RWPE2 (cell line): ENCODE data around the gene CCDC70.

ENCODE experiments used
- ATAC-seq: fragments of 200-7000 bp; cut with Tn5 transposase; 3 replicates; pipeline ENCODE4 v1.9.1; 2021; ENCODE audit warnings: low read depth
- DNase-seq: peaks from one replicate; pipeline ENCODE4 v3.0.0-alpha.2; 2020; ENCODE audit warnings: low spot score
- H3K27ac ChIP-seq: fragments of 450-650 bp; 2 replicates; pipeline ENCODE4 v1.5.1; 2017; ENCODE audit warnings: mild to moderate bottlenecking; ENCODE audit not compliant: poor library complexity, severe bottlenecking
- H3K27me3 ChIP-seq: fragments of 250-450 bp; sonication (Bioruptor Pico); 2 replicates; pipeline ENCODE4 v1.5.1; 2021; ENCODE audit warnings: mild to moderate bottlenecking, moderate library complexity; ENCODE audit not compliant: insufficient read depth, poor library complexity, severe bottlenecking
- H3K36me3 ChIP-seq: fragments of 250-450 bp; sonication (Bioruptor Pico); 2 replicates; pipeline ENCODE4 v1.5.1; 2020; ENCODE audit warnings: low read depth, mild to moderate bottlenecking, moderate library complexity
- H3K4me1 ChIP-seq: fragments of 250-450 bp; sonication (Bioruptor Pico); 2 replicates; pipeline ENCODE4 v1.5.1; 2021; ENCODE audit warnings: mild to moderate bottlenecking, moderate library complexity; ENCODE audit not compliant: insufficient read depth, poor library complexity, severe bottlenecking
- H3K4me3 ChIP-seq: fragments of 250-450 bp; sonication (Bioruptor Pico); 2 replicates; pipeline ENCODE4 v1.5.1; 2021; ENCODE audit warnings: mild to moderate bottlenecking, moderate library complexity; ENCODE audit not compliant: severe bottlenecking
- H3K9me3 ChIP-seq: fragments of 250-450 bp; sonication (Bioruptor Pico); 2 replicates; pipeline ENCODE4 v1.5.1; 2021; ENCODE audit warnings: mild to moderate bottlenecking, moderate library complexity; ENCODE audit not compliant: severe bottlenecking
- CTCF ChIP-seq: fragments of 450-650 bp; IDR thresholded peaks from one replicate; pipeline ENCODE4 v1.5.1; 2017; ENCODE audit warnings: mild to moderate bottlenecking, moderate library complexity; ENCODE audit not compliant: poor library complexity, severe bottlenecking

CCDC70 gene

DNA sequence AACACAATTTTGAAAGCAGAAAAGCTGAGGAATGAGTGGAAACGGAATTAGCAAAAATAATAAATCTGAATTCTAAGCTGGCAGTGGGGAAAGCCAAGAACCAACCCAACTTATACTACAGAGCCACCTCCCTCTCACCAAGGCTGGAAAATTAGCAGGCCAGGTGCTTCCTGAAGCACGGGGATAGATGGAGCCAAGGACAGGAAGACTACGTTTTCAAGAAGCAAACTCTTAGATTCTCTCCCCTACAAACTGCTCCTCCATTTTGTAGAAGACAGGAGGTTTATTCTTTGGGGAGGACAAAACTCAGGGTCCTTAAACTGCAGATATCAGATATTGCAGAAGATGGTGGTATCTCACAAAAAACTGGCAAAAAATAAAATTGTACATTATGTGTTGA, 8.8 kb downstream of the CCDC70 start:
- no peak for TF ChIP-seq CTCF
- no peak for ATAC-seq
- H3K4me1 ChIP-seq = no peaks in the 10 kb centered on the region
- H3K9me3 ChIP-seq = no peaks in the 10 kb centered on the region
- no peak overlapping the region for H3K27ac ChIP-seq
- no peak overlapping the region for H3K4me3 ChIP-seq
- no peak for DNase-seq
- no peaks in the 10 kb centered on the region for H3K36me3 ChIP-seq
- no peaks in the 10 kb centered on the region for H3K27me3 ChIP-seq

DNA sequence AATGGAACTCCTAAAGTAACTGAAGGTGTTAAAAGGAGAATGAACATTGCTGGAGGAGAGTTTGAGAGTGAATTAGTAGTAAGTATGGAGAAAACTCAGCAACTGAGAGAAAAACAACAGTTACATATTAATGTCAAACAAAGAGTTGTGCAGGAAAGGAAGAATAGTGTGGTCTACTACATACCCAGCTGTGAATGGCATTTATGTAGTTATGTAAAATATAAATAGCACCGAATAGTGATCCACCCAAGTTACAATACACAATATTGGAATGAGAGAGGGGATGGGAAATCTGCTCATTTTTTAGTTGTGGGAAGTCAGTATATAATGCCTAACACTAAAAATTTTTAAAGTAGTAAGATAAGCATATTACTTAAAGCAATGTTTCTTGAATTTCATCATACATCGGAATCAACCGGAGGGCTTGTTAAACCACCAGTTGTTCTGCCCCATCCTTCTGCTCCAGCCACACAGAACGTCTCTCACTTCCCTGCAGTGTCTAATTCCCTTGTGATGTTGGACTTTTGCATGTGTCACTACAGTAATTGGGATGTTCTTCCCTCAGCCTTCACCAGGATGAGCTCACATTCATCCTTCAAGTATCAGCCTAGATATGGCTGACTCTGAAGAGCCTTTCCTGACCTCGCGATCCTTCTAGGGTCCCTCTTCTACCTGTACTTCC, 11.5 kb downstream of the CCDC70 start:
- DNase-seq (no peak), ATAC-seq (no peak)
- Histone ChIP-seq H3K4me1 (no peaks in the 10 kb centered on the region), H3K36me3 (no peaks in the 10 kb centered on the region), H3K27me3 (no peaks in the 10 kb centered on the region), H3K4me3 (no peak overlapping the region), H3K27ac (no peak overlapping the region), H3K9me3 (no peaks in the 10 kb centered on the region)
- no peak for TF ChIP-seq CTCF

GRCh38 chr13:51873837-51874236, 12.1 kb downstream of the CCDC70 start:
- no peaks in the 10 kb centered on the region for H3K4me1 ChIP-seq
- H3K9me3 ChIP-seq = no peaks in the 10 kb centered on the region
- no peaks in the 10 kb centered on the region for H3K36me3 ChIP-seq
- H3K4me3 ChIP-seq = no peak overlapping the region
- no peak overlapping the region for H3K27ac ChIP-seq
- DNase-seq (no peak), ATAC-seq (no peak)
- TF ChIP-seq CTCF = no peak
- no peaks in the 10 kb centered on the region for H3K27me3 ChIP-seq

DNA sequence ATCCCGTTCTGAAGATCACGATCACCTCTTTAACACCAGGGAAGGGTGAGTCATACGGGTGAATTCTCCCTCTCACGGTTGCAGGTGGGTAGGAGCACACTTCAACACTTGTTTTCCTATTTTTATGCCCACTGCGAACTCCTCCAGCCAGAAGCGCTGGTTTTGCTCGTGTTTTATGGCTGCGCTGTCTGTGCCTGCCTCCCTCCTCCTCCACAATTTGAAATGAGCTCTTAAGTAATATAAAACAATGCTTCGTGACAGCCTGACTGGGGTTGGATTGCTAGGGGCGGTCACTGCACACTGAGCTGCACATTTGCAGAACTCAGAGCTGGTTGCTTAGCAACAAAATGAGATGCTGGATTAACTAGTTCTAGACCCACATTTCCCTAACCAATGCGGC, 12.9 kb downstream of the CCDC70 start:
- H3K9me3 ChIP-seq = no peaks in the 10 kb centered on the region
- DNase-seq (no peak), ATAC-seq (no peak)
- TF ChIP-seq CTCF = no peak
- H3K27ac ChIP-seq = no peak overlapping the region
- no peaks in the 10 kb centered on the region for H3K27me3 ChIP-seq
- no peak overlapping the region for H3K4me3 ChIP-seq
- no peaks in the 10 kb centered on the region for H3K36me3 ChIP-seq
- H3K4me1 ChIP-seq = no peaks in the 10 kb centered on the region

- Histone ChIP-seq H3K27me3 (no peaks in the 10 kb centered on the region), H3K4me1 (no peaks in the 10 kb centered on the region), H3K27ac (no peak overlapping the region), H3K36me3 (no peaks in the 10 kb centered on the region), H3K9me3 (no peaks in the 10 kb centered on the region), H3K4me3 (no peak overlapping the region)
- no peak for ATAC-seq
- no peak for TF ChIP-seq CTCF
- DNase-seq = no peak
Observed at GRCh38 chr13:51879133-51879532, 17.4 kb downstream of the CCDC70 start.
